NOMO-1 treated with DMSO at 0.1 percent for 48 hours (cell line): ENCODE results near the gene TCTN3.
A peak's percentile ranks its signal among the peaks of the same experiment; 100 is the strongest.
"Not testable (repeated sequence)": the region's sequence is repeated elsewhere in the genome, so short reads cannot be mapped to it uniquely, and the experiment has no call there.

Experiments used
- DNase-seq: peaks from one replicate; lab custom pipeline; 2025; ENCODE audit not compliant: unreplicated experiment; lab: John Stamatoyannopoulos, UW

TCTN3 gene

GRCh38 chr10:95693668-95694534, at the start of gene TCTN3:
Gene TCTN3 (minus strand): TSS chr10:95693927. CDS start chr10:95693899, 28 bp downstream.
- DNase-seq, result peak; percentile 99

GRCh38 chr10:95742962-95743535, 49.3 kb upstream of the TCTN3 start:
- DNase-seq, result no peak

GRCh38 chr10:95742485-95742884, 48.8 kb upstream of the TCTN3 start:
- no peak for DNase-seq

GRCh38 chr10:95741807-95742467, 48.2 kb upstream of the TCTN3 start:
- no peak for DNase-seq

GRCh38 chr10:95739056-95739455, 45.3 kb upstream of the TCTN3 start:
- DNase-seq, result no peak

GRCh38 chr10:95732907-95733306, 39.2 kb upstream of the TCTN3 start:
- DNase-seq, result not testable (repeated sequence)

- DNase-seq, result peak; percentile 82
Observed at GRCh38 chr10:95730233-95730632, 36.5 kb upstream of the TCTN3 start.

- DNase-seq, result no peak
Observed at GRCh38 chr10:95729323-95730055, 35.8 kb upstream of the TCTN3 start.

GRCh38 chr10:95728526-95728925, 34.8 kb upstream of the TCTN3 start:
- DNase-seq, result peak; percentile 28

- DNase-seq, result not testable (repeated sequence)
Observed at GRCh38 chr10:95722496-95722895, 28.8 kb upstream of the TCTN3 start.

GRCh38 chr10:95720745-95721144, 27.0 kb upstream of the TCTN3 start:
- not testable (repeated sequence) for DNase-seq

- DNase-seq, result no peak
Observed at GRCh38 chr10:95716866-95717265, 23.1 kb upstream of the TCTN3 start.

GRCh38 chr10:95716466-95716865, 22.7 kb upstream of the TCTN3 start:
- no peak for DNase-seq

- no peak for DNase-seq
Observed at GRCh38 chr10:95711492-95711891, 17.8 kb upstream of the TCTN3 start.

- no peak for DNase-seq
Observed at GRCh38 chr10:95706990-95707389, 13.3 kb upstream of the TCTN3 start.

GRCh38 chr10:95706573-95706972, 12.8 kb upstream of the TCTN3 start:
- DNase-seq, result no peak

GRCh38 chr10:95698415-95698814, 4.7 kb upstream of the TCTN3 start:
- no peak for DNase-seq

- DNase-seq, result peak; percentile 88
Observed at GRCh38 chr10:95697429-95697828, 3.7 kb upstream of the TCTN3 start.

- DNase-seq, result peak; percentile 39
Observed at GRCh38 chr10:95694665-95695064, 938 bp upstream of the TCTN3 start.

GRCh38 chr10:95693071-95693667, 558 bp downstream of the TCTN3 start:
- no peak for DNase-seq

- no peak for DNase-seq
Observed at GRCh38 chr10:95691281-95691680, 2.4 kb downstream of the TCTN3 start.
